ENCODE measurements around the gene ANKS1B.

The ANKS1B gene

DNA sequence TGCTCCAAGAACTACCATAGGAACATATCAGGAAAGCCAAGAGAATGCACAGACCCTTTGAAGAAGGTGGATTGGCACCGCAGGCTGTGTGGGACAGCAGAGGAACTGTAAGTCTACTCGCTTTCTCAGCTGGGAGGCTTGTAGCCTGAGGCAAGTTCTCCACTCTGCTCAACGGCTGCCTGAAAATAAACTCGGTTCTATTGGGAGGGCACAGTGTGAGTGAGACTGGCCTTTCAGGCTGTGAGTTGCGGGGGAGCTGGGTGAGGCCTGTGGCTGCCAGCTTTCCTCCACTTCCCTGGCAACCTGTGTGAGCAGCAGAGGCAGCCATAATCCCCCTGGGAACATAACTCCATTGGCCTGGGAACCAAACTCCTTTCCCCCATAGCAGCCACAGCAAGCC, 132.1 kb downstream of the ANKS1B start:
- H3K4me3 ChIP-seq (ENCODE audit: control insufficient read depth, low read depth, low read length) = no peak overlapping the region
- no peak for DNase-seq (ENCODE audit: low read depth)
- TF ChIP-seq, protein P1, sequence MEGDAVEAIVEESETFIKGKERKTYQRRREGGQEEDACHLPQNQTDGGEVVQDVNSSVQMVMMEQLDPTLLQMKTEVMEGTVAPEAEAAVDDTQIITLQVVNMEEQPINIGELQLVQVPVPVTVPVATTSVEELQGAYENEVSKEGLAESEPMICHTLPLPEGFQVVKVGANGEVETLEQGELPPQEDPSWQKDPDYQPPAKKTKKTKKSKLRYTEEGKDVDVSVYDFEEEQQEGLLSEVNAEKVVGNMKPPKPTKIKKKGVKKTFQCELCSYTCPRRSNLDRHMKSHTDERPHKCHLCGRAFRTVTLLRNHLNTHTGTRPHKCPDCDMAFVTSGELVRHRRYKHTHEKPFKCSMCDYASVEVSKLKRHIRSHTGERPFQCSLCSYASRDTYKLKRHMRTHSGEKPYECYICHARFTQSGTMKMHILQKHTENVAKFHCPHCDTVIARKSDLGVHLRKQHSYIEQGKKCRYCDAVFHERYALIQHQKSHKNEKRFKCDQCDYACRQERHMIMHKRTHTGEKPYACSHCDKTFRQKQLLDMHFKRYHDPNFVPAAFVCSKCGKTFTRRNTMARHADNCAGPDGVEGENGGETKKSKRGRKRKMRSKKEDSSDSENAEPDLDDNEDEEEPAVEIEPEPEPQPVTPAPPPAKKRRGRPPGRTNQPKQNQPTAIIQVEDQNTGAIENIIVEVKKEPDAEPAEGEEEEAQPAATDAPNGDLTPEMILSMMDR (conservative IDR thresholded peaks at IDR 0.05; ENCODE audit: control insufficient read depth, insufficient read depth, low read depth, low read length) = no peak

DNA sequence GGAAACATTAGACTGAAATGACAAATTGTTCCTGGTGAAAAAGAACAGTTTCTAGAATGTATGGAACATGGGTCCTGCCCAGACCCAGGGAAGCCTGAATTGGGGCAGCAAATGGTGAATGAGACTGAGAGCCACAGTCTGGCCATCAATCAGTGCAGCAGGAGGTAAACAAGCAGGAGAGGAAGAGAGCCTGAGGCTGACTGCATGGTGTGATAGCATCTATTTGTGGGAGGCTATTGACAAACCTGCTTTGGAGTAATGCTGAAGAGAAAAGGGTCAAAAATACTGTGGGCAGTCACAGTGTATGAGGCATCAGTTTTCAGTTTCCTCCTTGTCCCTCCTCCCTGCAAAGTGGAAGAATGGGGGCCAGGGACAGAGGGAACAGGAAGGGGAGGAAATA, 136.8 kb downstream of the ANKS1B start:
- DNase-seq (ENCODE audit: low read depth) = no peak
- TF ChIP-seq, protein P1 (conservative IDR thresholded peaks at IDR 0.05; ENCODE audit: control insufficient read depth, insufficient read depth, low read depth, low read length) = no peak
- H3K4me3 ChIP-seq (ENCODE audit: control insufficient read depth, low read depth, low read length) = no peak overlapping the region

DNA sequence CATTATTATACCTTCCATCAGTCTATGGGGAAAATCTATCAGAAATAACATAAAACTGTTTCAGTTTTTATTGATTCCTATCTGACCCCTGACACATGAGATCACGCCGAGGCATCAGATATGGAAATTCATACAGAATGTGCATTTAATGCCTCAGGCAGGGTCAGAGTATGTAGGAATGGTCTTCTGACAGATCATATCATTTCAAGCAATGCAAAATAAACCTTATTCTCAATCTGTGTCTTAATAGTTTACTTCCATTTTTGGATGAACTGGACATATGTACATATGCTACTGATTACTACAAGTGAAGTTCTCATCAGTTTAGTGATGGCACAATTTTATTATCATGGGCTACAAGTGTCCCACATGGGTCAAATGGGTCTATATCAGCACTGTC, 150.0 kb downstream of the ANKS1B start:
- TF ChIP-seq, protein P1 (conservative IDR thresholded peaks at IDR 0.05; ENCODE audit: control insufficient read depth, insufficient read depth, low read depth, low read length) = no peak
- DNase-seq (ENCODE audit: low read depth) = no peak
- no peak overlapping the region for H3K4me3 ChIP-seq (ENCODE audit: control insufficient read depth, low read depth, low read length)

DNA sequence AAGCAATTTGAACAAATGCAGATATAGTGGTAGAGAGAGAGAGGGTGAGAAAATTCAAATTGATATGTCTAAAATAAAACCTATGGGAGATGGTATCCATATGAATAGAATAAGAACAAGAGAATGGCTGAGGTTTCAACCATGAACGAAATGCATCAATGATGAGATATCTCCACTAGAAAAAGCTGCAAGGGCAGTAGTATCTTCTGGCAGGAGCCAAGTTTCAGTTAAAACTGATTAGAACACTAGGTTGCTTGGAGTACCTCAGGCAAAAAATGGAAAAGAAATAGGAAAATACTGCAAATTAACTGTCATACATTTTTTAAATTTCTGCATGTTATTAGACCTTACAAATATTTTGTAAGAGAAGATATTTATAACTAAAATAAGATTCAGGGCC, 151.3 kb downstream of the ANKS1B start:
- DNase-seq (ENCODE audit: low read depth) = no peak
- TF ChIP-seq, protein P1 (conservative IDR thresholded peaks at IDR 0.05; ENCODE audit: control insufficient read depth, insufficient read depth, low read depth, low read length) = no peak
- no peak overlapping the region for H3K4me3 ChIP-seq (ENCODE audit: control insufficient read depth, low read depth, low read length)

DNA sequence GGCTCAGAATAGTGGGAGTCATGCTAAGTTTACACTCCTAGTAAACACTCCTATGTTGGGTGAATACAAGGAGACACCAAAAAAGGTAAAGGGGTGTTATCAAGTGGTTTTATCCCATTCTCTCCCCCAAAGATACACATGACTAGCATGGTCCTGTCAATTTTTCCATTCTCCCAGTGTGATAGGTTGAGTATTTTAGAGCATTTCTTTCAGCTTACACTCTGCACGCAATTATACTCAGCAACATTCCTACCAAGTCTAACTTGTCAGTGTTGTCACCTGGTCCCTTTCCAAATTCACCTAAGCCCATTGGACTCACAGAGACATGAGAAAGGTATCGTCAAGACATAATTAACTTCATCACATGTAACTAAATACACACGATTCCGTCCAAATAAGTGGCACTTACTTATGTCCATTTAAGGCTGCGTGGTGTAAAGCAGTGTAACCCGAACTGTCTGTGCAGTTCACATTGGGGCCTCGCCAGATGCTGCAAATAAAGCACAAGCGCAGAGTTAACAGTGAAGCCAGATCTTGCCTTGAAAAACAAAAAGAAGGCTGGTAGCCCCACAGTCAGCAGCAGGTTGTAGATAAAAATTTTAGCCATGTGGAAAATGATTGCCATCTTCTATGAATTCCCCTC, 159.7 kb downstream of the ANKS1B start:
- DNase-seq (ENCODE audit: low read depth) = no peak
- H3K4me3 ChIP-seq (ENCODE audit: control insufficient read depth, low read depth, low read length) = no peak overlapping the region
- TF ChIP-seq, protein P1 (conservative IDR thresholded peaks at IDR 0.05; ENCODE audit: control insufficient read depth, insufficient read depth, low read depth, low read length) = no peak

DNA sequence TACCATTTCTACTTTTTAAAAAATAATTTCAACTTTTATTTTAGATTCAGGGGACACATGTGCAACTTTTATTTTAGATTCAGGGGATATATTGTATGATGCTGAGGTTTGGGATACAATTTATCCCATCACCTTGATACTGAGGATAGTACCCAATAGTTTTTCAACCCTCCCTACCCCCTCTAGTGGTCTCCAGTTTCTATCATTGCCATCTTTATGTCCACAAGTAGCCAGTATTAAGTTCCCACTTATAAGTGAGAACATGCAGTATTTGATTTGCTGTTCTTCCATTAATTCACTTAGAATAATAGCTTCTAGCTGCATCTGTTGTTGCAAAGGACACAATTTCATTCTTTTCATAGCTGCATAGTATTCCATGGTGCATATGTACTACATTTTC, 162.5 kb downstream of the ANKS1B start:
- TF ChIP-seq, protein P1 (conservative IDR thresholded peaks at IDR 0.05; ENCODE audit: control insufficient read depth, insufficient read depth, low read depth, low read length) = no peak

More for the DNA sequence above, 162.5 kb downstream of the ANKS1B start:
- no peak for DNase-seq (ENCODE audit: low read depth)
- no peak overlapping the region for H3K4me3 ChIP-seq (ENCODE audit: control insufficient read depth, low read depth, low read length)

Measured in fibroblast of mammary gland (primary cell).